ENCODE data around the gene TMEM151B. TPM values are rescaled to one million over a fixed set of nuclear protein-coding genes. Genes with fewer than 3 reads are reported as not detected.
A peak's percentile ranks its signal among the peaks of the same experiment; 100 is the strongest.

The TMEM151B gene
- total and polyA plus RNA-seq, 11 donors, result 0.21 to 5.3 (median 0.45) TPM; not detected in 4

DNA sequence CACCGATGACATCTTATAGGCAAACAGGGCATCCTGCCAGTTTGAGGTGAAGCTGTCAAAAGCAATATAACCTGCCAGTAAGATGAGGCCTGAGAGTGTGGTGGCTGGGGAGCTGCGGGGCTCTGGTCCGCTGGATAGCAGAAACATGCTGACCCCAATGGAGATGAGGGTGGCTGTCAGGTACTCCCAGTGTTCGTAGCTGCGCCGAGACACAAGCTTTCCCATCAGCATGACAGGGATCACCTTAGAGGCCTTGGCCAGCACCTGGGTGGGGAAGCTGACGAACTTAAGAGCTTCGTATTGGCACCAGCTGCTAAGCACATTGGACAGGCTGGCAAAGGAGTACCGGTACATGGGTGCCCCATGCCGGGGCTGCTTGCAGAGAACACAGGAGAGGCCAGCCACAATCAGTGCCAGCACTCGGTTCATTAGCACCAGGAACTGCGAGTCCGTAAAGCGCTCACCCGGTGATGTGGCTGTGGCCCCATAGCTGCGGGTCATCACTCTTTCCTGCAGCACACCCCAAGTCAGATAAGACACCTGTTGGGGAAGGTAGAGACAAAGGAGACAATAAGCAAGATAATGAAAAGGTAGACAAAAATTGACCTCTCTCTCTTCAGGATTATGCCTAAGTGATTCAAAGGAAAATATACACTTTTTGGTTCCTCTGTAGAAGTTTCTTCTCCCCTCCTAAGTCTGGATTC, 15.0 kb upstream of the TMEM151B start:
- peaks cover 5 to 78% (median 63%) of the 10 kb centered on the region in 9 donors for H3K36me3 ChIP-seq
- peak overlapping the region in 1 of 12 donors; percentile 93 for H3K27ac ChIP-seq
- intact Hi-C loops (cut with DNase I), result loop anchor here in 5 of 10 donors (5.0 to 10.0 kb wide), 3 partner anchors 83 to 160 kb away; no protein-coding TSS in a partner anchor
- no peak for DNase-seq
- 59 to 69% (median 64%) methylated on average over 16 of the region's 16 CpGs for WGBS, 4 donors
- no peaks in the 10 kb centered on the region for H3K9me3 ChIP-seq
- no peaks in the 10 kb centered on the region for H3K27me3 ChIP-seq
- H3K4me3 ChIP-seq, result peak overlapping the region in 1 of 12 donors; percentile 60
- H3K4me1 ChIP-seq, result peaks cover 3 to 67% (median 31%) of the 10 kb centered on the region in 12 donors
- TF ChIP-seq, protein P1, sequence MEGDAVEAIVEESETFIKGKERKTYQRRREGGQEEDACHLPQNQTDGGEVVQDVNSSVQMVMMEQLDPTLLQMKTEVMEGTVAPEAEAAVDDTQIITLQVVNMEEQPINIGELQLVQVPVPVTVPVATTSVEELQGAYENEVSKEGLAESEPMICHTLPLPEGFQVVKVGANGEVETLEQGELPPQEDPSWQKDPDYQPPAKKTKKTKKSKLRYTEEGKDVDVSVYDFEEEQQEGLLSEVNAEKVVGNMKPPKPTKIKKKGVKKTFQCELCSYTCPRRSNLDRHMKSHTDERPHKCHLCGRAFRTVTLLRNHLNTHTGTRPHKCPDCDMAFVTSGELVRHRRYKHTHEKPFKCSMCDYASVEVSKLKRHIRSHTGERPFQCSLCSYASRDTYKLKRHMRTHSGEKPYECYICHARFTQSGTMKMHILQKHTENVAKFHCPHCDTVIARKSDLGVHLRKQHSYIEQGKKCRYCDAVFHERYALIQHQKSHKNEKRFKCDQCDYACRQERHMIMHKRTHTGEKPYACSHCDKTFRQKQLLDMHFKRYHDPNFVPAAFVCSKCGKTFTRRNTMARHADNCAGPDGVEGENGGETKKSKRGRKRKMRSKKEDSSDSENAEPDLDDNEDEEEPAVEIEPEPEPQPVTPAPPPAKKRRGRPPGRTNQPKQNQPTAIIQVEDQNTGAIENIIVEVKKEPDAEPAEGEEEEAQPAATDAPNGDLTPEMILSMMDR (IDR thresholded peaks at IDR 0.05), result no peak
- TF ChIP-seq POLR2A (IDR thresholded peaks at IDR 0.05), result no peak
- no peak for ATAC-seq

DNA sequence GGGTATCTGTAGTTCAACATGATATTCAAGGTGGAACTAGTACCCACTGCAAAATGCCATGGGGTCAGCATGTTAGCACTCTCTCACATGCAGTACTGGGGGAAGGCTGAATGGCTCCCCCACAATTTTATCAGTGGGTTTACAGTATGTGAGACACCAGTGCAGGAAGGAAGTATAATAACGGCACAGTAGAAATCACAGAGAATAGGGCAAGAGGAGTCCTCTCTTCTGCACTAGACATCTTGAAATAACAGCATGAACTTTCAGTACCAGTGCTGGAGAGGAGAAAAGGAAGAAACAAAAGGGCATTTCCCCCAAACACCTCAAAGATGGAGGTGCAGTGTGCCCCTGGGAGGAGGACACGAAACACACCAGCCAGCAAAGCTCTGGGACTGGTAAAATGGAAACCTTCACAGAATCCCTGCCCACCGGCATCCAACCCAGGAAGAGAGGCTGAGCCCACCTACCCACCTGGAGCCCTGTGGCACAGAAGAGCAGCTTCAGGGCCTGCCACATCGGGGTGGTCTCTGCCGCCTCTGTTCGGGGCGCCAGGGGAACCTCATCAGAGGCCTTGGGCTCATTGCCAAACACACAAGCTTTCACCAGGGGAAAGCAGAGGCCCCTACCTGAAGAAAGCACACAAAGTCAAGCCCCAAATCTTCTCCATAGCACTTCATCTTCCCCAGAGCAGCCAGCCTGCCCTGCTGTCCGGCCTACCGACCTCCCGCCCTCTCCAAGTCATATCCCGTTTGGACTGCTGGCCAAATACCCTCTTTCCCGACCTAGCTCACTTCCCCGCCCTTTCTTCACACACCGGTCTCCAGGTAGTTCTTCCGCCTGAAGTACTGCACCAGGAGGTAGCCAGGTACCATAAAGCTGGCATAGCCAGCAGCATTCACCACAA, 14.1 kb upstream of the TMEM151B start:
- Histone ChIP-seq H3K27ac (peak overlapping the region in 11 of 12 donors; percentile 86 to 97 (median 94)), H3K4me1 (peaks cover 3 to 59% (median 24%) of the 10 kb centered on the region in 12 donors), H3K36me3 (peaks cover 5 to 76% (median 54%) of the 10 kb centered on the region in 9 donors), H3K4me3 (peak overlapping the region; percentile 60 to 99 (median 88)), H3K27me3 (no peaks in the 10 kb centered on the region), H3K9me3 (no peaks in the 10 kb centered on the region)
- no peak for DNase-seq
- WGBS, 4 donors, result 31 to 36% (median 35%) methylated on average over 15 of the region's 15 CpGs
- intact Hi-C loops (cut with DNase I), result loop anchor here in 5 of 10 donors (5.0 to 10.0 kb wide), 3 partner anchors 84 to 161 kb away; no protein-coding TSS in a partner anchor
- ATAC-seq, result peak in 2 of 4 donors; percentile 0 to 3
- TF ChIP-seq, protein P1 (IDR thresholded peaks at IDR 0.05), result no peak
- TF ChIP-seq POLR2A (IDR thresholded peaks at IDR 0.05), result no peak

DNA sequence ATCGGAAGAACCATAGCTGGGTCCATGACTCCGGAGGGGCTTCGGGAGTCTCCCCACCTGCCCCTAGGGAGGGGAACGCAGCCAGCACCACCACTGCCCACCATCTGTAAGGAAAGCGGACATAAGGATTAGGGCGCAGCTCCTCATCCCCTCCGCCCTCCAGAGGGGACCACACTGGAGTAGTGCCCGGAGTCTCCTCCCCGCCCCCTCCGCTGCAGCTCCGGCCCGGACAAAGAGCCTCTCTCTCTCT, 13.6 kb upstream of the TMEM151B start:
- peaks cover 3 to 53% (median 23%) of the 10 kb centered on the region in 12 donors for H3K4me1 ChIP-seq
- no peak for DNase-seq
- peak overlapping the region; percentile 60 to 99 (median 88) for H3K4me3 ChIP-seq
- TF ChIP-seq, protein P1 (IDR thresholded peaks at IDR 0.05), result no peak
- no peak for TF ChIP-seq POLR2A (IDR thresholded peaks at IDR 0.05)
- H3K27me3 ChIP-seq, result no peaks in the 10 kb centered on the region
- no peak for ATAC-seq
- peak overlapping the region; percentile 75 to 97 (median 94) for H3K27ac ChIP-seq
- intact Hi-C loops (cut with DNase I), result loop anchor here in 5 of 10 donors (5.0 to 10.0 kb wide), 3 partner anchors 84 to 162 kb away; no protein-coding TSS in a partner anchor
- WGBS, 4 donors, result 0 to 4% (median 0%) methylated on average over 5 to 12 of the region's 12 CpGs
- no peaks in the 10 kb centered on the region for H3K9me3 ChIP-seq
- H3K36me3 ChIP-seq, result peaks cover 5 to 76% (median 49%) of the 10 kb centered on the region in 9 donors
